NCI-H2171 treated with DMSO at 0.1 percent for 48 hours (cell line): ENCODE measurements around the gene FTO.

Experiments
- DNase-seq: peaks from one replicate; lab custom pipeline; 2025; lab: John Stamatoyannopoulos, UW

FTO gene

GRCh38 chr16:53784291-53784690, 80.3 kb downstream of the FTO start:
- peak; percentile 7 for DNase-seq

DNA sequence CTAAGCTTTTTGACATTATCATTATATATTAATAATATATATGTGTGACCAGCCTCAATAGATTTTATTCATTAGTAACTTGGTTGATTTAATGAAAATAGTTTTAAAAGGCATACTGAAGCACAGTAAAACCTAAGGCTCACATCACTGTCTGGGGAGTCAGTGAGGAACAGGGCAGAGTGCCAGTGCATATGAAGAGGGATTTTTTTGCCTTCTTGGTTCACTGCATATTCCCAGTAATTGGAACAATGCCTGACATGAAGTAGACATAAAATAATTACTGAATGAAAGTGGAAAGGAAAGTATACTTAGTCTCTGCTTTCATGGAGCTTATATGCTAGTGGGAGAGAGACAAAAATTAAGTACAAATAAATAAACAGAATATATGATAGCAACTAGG, 81.1 kb downstream of the FTO start:
- DNase-seq = peak; percentile 44

- DNase-seq = no peak
Measured at GRCh38 chr16:53785916-53786315, 82.0 kb downstream of the FTO start.

DNA sequence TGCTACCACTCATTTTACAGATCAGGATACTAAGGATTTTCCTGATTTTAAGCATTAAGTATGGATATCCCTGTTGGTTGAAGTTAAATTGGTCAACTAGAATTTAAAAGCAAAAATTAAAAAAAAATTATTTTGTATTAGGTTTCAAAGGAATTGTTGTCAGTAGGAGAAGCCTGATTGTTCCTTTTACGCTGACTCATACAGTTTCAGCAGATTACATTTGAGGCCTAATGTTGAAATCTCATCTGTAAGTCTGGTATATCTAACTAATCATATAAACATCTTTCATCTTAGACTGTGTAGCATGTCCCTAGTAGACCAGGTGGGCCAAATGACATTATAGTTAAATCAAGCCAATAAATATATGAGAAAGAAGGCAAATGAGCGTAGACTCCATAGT, 83.5 kb downstream of the FTO start:
- no peak for DNase-seq

GRCh38 chr16:53789137-53789536, 85.2 kb downstream of the FTO start:
- DNase-seq = no peak

DNA sequence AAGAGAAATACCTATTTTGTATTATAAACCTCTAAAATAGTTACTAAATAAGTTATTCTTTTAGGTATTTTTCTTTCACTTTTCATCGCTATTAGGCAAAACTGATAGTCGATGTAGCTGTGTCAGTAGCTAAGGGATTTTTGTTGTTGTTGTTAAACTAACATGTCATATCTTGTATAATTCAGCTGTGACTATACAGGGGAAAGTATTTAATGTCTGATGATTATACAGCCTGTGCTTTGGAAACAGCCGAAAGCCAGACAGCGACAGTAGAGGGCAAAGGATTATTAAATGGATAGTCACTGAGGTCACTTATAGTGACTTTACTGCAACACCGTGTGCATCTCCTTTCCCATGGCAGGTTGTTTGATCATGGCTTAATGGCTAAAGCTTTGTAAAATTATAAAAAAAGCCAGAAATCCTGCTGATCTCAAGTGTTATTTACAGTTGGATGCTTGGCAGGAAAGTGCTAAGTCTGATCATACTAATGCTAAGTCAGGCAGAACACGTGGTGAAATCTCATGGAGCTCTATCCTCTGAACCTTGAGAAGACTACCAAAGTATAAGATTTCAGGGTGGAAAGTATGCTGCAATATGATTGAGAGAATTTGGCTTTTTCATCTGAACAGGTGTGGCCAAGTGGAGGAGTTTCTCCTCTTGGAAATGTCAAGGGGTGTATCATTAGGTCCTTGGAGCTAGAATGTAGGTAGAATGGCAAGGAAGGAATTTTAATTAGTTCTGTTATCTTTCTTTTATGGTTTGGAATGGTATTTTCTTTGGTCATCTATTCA, 88.4 kb downstream of the FTO start:
- peak; percentile 58 for DNase-seq

DNA sequence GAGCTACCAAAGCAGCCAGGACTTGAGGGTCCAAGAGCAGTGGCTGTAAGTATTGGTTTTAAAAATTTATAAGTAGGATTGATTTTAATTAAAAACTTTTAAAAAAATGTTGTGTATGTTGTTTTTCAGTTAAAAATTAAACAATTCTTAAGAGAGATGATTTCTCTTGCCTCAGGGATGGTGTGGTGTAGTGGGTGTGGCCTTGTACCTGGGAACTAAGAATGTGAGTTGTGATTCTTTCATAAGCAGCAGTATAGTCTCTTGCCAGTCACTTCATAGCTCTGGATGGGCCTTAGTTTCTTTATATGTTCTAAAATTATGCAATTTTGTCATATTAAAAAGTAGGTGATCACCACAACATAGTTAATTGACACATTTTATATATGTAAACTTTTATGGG, 99.5 kb downstream of the FTO start:
- no peak for DNase-seq

GRCh38 chr16:53803998-53804397, 100.0 kb downstream of the FTO start:
- DNase-seq = no peak

DNA sequence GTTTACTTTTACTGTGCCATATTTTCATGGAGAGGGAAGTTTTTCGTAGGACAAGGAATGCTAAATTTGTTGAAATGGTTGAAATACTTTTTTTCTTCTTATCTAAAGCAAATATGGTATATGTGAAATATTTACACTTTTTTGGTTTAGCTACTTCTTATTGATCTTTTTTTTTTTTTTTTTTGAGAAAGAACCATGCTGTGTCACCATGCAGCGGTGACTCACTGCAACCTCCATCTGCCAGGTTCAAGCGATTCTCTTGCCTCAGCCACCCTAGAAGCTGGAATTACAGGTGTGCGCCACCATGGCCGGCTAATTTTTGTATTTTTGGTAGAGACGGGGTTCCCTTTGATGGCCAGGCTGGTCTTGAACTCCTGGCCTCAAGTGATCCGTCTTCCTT, 100.5 kb downstream of the FTO start:
- no peak for DNase-seq

DNA sequence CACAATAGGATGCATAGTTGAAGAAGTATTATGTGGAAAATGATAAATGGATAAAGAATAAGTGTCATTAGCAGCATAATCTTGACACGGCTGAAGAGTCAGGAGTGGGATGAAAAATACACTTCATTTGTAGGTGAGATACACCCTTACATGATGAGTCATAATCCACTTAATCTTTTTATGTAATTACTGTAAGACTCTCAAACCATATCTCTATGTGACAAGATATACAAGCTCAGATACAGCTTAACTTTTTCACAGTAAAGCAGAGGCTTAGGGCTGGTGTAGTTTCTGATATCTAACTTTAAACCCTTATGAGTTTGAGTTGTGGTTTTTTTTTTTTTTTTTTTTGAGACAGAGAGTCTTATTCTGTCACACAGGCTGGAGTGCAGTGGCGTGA, 101.2 kb downstream of the FTO start:
- no peak for DNase-seq

- DNase-seq = no peak
Measured at GRCh38 chr16:53805752-53806151, 101.8 kb downstream of the FTO start.

DNA sequence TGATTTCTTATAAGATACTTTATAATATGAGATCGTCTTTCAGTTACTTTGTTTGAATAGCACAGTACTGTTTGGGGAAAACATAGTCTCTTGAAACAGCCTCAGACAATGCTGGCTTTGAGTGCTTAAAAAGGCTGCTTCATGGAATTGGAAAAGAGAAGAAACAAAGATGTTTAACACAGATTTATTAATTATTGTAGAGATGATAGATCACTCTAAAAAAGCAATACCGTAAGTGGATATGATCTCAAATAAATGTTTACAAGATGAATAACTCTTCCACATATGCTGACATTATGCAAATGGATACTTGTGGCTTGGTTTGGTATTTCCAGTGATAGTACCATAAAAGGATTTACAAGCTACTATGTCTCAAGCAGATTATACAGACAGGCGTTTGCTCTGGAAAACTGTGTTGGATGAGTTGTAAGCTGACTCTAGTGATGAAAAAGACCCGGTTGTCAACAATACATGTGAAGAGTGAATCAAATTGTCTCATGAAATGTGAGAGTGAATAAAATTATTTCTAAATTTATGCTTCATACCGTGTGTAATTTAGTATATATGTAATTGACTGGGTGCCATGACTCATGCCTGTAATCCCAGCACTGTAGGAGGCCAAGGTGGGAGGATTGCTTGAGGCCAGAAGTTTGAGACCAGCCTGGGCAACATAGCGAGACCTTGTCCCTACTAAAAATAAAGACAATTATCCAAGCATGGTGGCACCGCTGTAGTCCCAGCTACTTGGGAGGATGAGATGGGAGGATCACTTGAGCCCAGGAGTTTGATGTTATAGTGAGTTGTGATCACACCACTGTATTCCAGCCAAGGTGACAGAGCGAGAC, 105.4 kb downstream of the FTO start:
- DNase-seq = no peak

- DNase-seq = no peak
Measured at GRCh38 chr16:53812914-53813313, 109.0 kb downstream of the FTO start.

DNA sequence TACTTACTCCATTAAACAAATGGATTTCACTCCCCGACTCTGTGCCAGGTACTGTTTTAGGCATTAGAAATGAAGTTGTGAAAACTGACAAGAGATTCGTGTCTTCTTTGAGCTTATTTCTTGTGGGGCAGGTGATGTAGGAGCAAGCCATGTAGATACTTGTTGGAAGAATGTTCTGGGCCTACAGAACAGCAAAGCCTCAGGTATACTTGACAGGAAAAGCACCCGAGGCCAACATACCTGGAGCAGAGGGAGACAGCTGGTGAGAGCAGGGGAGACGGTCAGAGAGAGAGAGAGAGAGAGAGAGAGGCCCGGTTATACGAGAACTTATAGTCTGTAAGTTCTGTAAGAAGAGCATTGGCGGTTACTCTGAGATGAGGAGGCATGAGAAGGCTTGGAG, 110.8 kb downstream of the FTO start:
- no peak for DNase-seq

DNA sequence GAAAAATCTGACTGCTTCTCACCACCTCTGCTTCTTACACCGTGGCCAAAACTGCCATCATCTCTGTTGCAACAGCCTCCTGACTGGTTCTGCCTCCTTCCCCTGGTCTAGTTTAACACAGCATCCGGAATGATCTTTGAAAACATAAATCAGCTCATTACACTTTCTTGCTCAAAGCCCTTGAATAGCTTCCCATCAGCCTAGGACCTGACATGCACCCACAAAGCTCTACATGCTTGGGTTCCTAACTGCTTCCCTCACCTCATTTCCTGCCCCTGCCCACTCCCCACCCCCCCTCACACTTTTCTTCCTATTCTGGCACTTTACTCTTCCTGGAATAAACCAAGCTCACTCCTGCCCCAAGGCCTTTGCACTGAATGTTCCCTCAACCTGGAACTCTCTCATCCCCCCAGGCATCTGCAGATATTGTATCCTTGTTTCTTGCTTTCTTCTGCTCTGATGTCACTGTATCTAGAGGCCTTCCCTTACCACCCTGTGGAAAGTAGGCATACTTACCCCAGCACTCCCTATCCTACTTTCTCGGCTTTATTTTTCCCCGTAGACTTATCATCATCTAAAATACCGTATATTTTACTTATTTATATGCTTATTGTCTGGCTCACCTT, 112.4 kb downstream of the FTO start:
- DNase-seq = no peak

GRCh38 chr16:53817117-53817755, 113.3 kb downstream of the FTO start:
- DNase-seq = no peak

DNA sequence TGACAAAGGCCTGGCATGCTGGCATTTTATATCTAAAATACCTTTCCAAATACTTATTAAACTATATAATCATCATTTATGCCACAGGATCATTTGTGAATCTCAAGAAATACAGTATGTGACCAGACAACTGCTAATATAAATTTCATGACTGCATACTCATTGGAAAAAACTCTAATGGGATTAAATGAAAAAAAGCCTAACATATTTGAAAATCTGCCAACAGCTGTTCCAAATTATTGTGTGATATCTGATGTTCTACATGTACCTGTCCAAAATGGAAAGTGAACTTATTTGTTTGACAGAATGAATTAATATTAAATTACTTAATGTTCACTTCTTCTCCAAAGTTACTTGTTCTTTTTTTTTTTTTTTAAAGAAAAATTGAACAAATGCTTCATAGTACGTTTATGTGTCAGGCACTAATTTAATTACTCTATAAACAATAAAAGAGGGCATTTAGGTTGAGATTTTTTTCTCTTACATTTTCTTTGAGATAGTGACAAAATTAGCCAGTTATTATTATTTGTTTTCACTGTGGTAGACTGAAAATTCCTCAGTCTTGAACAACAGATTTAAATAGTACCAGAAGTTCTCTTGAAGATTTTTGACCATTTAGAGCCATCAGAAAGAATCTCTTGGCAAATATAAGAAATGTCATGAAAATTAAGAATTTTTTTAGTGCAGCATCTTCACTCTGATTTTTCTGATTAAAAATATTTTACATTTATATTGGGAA, 114.0 kb downstream of the FTO start:
- DNase-seq = no peak

DNA sequence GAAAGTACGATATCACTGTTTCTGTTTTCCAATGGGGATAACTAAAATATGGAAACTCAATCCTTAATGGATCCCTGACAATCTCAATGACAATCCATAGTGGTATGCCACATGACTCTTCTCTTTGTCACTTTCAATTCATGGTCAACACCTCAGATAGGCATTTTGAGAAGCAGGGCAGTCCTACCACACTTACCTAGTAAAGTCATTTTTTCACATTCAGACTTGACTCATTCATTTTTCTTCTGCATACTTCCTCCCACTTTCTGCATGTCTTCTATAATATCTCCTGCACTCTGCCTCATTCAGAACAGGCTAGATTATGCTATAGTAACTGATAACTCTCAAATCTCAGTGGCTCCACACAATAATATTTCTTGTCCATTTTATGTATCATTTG, 117.5 kb downstream of the FTO start:
- no peak for DNase-seq

- DNase-seq = no peak
Measured at GRCh38 chr16:53821957-53822625, 118.1 kb downstream of the FTO start.

DNA sequence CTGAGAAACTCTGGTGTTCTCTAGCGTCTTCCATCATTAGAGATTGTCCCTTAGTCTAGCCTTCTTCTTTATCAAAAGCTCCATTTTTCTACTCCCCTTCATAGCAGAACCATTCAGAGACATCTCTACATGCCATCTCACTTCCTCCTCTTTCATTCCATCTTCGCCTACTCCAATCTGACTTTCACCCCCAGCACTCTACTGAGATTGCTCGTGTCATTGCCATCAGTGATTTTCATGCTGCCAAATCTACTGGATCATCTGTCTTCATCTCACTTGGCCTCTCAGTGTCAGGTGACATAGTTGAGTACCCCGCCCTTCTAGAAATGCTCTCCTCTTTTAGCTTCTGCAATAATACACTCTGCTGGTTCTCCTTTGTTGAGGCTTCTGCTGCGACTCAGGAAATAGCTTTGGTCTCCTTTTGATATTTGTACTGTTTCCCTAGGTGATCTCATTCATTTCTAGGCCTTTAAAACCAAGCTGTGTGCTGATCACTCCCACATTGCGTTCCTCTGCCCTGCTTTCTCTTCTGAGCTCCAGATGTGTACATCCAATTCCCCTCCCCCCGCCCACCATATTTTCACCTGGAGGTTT, 119.1 kb downstream of the FTO start:
- peak; percentile 8 for DNase-seq

- no peak for DNase-seq
Measured at GRCh38 chr16:53826658-53827057, 122.7 kb downstream of the FTO start.
